Naive B cell (primary cell): ENCODE measurements around the gene MARCHF6. TPM values are rescaled to one million over a fixed set of nuclear protein-coding genes. Genes with fewer than 3 reads are reported as not detected.

Source experiments
- ATAC-seq, 2 donors: fragments of 150-1000 bp; cut with Tn5 transposase; 2 replicates each; pipeline ENCODE4 v1.10.0; 2021; ENCODE audit warnings: low read depth in 2 of 2, mild to moderate bottlenecking in 2 of 2, moderate library complexity in 2 of 2
- DNase-seq: peaks from one replicate; pipeline ENCODE4 v3.0.0; 2022
- H3K27ac Mint-ChIP-seq, 6 donors: one replicate each; pipeline ENCODE4 v1.8.0; 2020 to 2022; ENCODE audit warnings: mild to moderate bottlenecking in 6 of 6, mixed read lengths in 6 of 6, moderate library complexity in 5 of 6, inconsistent platforms in 2 of 6
- H3K27me3 Mint-ChIP-seq, 3 donors: one replicate each; pipeline ENCODE4 v1.8.0; 2021 to 2022; ENCODE audit warnings: mixed read lengths in 3 of 3, mild to moderate bottlenecking in 1 of 3
- H3K36me3 Mint-ChIP-seq, 2 donors: one replicate each; pipeline ENCODE4 v1.8.0; 2020 to 2022; ENCODE audit warnings: mixed read lengths in 2 of 2, inconsistent platforms in 1 of 2, mild to moderate bottlenecking in 1 of 2
- H3K4me1 Mint-ChIP-seq, 3 donors: one replicate each; pipeline ENCODE4 v1.8.0; 2020 to 2022; ENCODE audit warnings: mixed read lengths in 3 of 3, inconsistent platforms in 1 of 3, mild to moderate bottlenecking in 1 of 3, moderate library complexity in 1 of 3
- H3K4me3 Mint-ChIP-seq, 8 donors: one replicate each; pipeline ENCODE4 v1.8.0; 2020 to 2022; ENCODE audit warnings: mild to moderate bottlenecking in 8 of 8, mixed read lengths in 8 of 8, moderate library complexity in 8 of 8, inconsistent platforms in 2 of 8
- H3K9me3 Mint-ChIP-seq, 7 donors: one replicate each; pipeline ENCODE4 v1.8.0; 2020 to 2022; ENCODE audit warnings: mixed read lengths in 7 of 7, mild to moderate bottlenecking in 5 of 7, inconsistent platforms in 2 of 7, moderate library complexity in 1 of 7
- polyA plus RNA-seq, 6 donors: library from polyadenylated mRNA; unstranded; fragments of 300-500 nt; fragmentation: Illumina TruSeq; gene quantifications; one replicate each; pipeline ENCODE4 v1.2.3, GENCODE V29; 2021; ENCODE audit warnings: low read depth in 6 of 6

Gene MARCHF6
- polyA plus RNA-seq, 6 donors from 2014 or later = 22.8 to 72.8 (median 48.4) TPM

DNA sequence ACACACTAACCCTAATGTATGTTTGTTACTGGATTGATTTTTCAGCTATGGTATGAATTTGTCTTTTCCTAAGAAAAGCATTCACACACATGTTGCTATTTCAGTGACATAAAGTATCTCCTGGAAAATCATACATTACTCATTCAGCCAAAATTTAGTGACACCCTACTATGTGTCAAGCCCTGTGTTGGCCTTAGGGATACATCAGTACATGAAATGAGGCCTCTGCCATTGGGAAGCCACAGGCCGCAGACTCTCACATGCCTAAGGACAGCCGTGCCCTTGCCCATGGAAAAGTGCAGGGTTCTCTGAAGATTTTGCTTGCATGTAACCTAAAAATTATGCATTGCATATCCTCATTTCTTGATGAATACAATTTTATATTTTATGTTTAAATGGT, 5.2 kb upstream of the MARCHF6 start:
- H3K4me1 Mint-ChIP-seq = peaks cover 5 to 14% (median 14%) of the 10 kb centered on the region in 3 donors
- no peak overlapping the region for H3K27ac Mint-ChIP-seq
- H3K36me3 Mint-ChIP-seq = no peaks in the 10 kb centered on the region
- DNase-seq (no peak), ATAC-seq (no peak)
- no peaks in the 10 kb centered on the region for H3K27me3 Mint-ChIP-seq
- no peaks in the 10 kb centered on the region for H3K9me3 Mint-ChIP-seq
- no peak overlapping the region for H3K4me3 Mint-ChIP-seq

DNA sequence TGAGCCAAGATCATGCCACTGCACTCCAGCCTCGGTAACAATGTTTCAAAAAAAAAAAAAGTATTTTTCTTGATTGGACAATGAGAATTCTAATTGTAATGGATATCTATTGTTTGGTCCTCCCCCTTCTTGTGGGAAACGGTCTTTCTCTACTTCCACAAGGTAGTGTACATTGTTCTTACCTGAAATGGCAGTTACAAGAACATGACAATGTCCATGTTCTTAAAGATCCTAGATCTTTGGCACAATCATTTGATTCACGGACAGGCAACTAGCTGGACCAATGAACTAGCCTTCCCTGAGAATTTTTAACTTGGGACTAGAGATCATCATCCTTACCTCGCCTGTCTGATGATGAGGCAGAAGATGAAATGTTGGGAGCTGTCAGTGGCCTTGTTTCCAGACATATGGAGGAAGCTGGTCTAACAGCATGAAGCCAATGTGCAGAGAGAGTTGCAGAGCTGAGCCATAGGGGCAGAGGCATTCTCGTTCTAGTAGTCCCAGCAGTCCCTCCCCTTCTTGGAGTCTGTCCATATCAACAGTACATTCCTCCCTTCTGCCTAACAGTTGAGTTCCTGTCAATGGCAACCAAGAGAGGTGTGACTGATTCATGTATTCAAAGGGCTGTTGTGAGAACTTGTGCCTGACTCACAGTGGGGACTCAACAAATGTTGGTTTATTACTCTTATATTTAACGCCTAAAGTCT, 2.1 kb upstream of the MARCHF6 start:
- Mint-ChIP-seq H3K4me1 (peaks cover 15 to 31% (median 29%) of the 10 kb centered on the region in 3 donors), H3K36me3 (no peaks in the 10 kb centered on the region), H3K9me3 (no peaks in the 10 kb centered on the region), H3K27me3 (no peaks in the 10 kb centered on the region), H3K27ac (peak overlapping the region in 2 of 6 donors; percentile 22 to 49), H3K4me3 (peak overlapping the region in 3 of 8 donors; percentile 21 to 93 (median 33))
- no peak for ATAC-seq
- no peak for DNase-seq

DNA sequence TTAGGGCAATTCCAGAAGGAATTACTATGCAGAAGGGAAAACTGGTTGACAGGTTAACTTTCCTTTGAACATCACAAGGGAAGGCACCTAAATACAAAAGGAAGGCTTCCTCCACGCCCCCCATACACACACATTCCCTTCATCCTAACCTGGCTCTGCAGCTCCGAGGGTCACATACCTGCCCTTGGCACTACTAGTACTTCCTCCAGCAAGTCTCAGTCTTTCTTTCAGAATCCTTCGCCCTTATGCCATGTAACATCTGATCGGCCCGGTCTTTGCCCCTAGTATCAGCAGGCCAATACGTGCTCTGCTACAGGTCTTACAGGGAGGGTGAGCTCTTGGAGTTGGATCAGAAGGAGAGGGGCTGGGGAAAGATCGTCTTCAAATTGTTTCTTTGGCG, 1.6 kb upstream of the MARCHF6 start:
- no peaks in the 10 kb centered on the region for H3K9me3 Mint-ChIP-seq
- no peak for ATAC-seq

DNA sequence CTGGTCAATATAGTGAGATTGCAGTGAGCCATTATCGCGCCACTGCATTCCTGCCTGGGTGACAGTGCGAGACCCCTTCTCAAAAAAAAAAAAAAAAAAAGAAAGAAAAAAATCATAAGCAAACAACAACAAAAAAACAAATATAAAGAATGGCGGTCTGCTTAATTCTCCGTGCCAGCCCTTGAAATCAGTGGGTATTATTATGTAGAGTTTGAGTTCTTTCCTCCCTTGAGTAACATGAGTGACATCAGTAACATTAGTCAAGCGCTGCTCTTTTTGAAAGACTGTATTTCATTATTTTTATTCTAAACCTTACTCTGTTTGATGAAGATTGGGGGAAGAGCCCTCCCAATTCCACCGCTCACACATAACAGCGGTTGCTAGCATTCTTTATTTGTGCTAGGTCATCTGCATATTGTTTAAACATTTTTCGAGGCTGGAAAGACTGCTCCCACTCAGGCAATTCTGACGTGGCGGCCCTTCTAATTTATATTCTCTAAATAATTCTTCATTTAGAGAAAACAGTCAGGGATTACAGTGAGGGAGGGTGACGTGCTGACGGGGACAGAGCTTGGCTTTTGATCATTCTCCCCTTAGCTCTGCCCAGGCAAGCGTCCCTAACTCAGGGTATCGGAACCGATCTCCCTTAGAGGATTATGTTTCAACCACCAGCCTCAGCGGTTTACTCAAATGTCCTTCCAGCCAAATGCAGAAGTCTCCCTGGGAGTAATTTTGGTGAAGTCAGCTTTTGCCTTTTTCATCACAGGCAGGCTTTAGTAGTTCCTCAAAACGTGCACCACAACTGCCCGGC, 860 bp upstream of the MARCHF6 start:
- no peaks in the 10 kb centered on the region for H3K9me3 Mint-ChIP-seq
- peak overlapping the region; percentile 79 to 100 (median 93) for H3K4me3 Mint-ChIP-seq
- peak; percentile 76 for DNase-seq
- peak overlapping the region; percentile 95 to 98 (median 97) for H3K27ac Mint-ChIP-seq
- H3K36me3 Mint-ChIP-seq = no peaks in the 10 kb centered on the region
- no peaks in the 10 kb centered on the region for H3K27me3 Mint-ChIP-seq
- peaks cover 22 to 41% (median 35%) of the 10 kb centered on the region in 3 donors for H3K4me1 Mint-ChIP-seq
- ATAC-seq = peak; percentile 48 to 54

More for the DNA sequence above, 1.6 kb upstream of the MARCHF6 start:
- H3K36me3 Mint-ChIP-seq = no peaks in the 10 kb centered on the region
- H3K27me3 Mint-ChIP-seq = no peaks in the 10 kb centered on the region
- peak overlapping the region in 6 of 8 donors; percentile 64 to 100 (median 92) for H3K4me3 Mint-ChIP-seq
- no peak for DNase-seq
- peak overlapping the region in 5 of 6 donors; percentile 49 to 98 (median 91) for H3K27ac Mint-ChIP-seq
- peaks cover 19 to 34% (median 31%) of the 10 kb centered on the region in 3 donors for H3K4me1 Mint-ChIP-seq

DNA sequence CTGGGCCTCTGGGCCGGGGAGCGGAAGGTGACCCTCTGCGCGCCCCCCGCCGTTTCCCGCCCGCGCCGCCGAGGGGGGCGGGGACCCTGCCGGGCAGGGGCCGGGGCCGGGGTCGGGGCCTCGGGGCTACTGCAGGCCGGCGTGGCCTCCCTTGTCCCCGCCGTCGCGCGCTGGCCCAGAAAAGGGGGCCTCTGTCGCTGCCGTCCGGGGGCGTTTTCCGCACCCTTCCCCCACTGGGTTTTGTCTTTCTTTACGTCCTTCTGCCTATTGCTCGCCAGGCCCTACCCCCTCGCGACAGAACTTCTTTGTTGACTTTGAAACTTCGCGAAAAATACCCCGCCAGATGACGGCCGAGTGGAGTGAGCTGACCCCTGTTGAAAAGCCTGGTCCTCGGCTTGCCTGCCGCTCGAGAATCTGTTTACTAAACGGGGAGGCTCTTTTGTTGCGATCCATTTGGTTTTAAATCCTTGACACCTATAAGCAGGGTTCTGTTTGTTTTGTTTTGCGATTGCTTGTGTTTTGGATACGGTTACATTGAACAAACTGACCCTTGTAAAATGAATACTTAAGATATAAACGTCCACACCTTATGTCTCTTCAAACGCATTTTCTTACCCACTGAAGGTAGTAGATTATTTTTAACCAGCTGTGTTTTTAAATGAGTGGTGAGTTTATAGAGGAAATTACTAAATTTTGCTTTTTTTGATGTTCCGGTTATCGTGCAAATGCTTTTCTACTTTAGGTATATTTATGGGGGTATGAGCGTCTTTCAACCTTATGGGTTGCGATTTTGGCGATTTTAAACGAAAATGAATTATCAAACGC, 765 bp downstream of the MARCHF6 start:
- DNase-seq (peak; percentile 55), ATAC-seq (peak; percentile 5 to 6)
- peaks cover 32 to 49% (median 42%) of the 10 kb centered on the region in 3 donors for H3K4me1 Mint-ChIP-seq
- H3K27me3 Mint-ChIP-seq = no peaks in the 10 kb centered on the region
- no peaks in the 10 kb centered on the region for H3K36me3 Mint-ChIP-seq
- H3K4me3 Mint-ChIP-seq = peak overlapping the region; percentile 93 to 100 (median 99)
- H3K27ac Mint-ChIP-seq = peak overlapping the region; percentile 97 to 100 (median 99)
- H3K9me3 Mint-ChIP-seq = no peaks in the 10 kb centered on the region

DNA sequence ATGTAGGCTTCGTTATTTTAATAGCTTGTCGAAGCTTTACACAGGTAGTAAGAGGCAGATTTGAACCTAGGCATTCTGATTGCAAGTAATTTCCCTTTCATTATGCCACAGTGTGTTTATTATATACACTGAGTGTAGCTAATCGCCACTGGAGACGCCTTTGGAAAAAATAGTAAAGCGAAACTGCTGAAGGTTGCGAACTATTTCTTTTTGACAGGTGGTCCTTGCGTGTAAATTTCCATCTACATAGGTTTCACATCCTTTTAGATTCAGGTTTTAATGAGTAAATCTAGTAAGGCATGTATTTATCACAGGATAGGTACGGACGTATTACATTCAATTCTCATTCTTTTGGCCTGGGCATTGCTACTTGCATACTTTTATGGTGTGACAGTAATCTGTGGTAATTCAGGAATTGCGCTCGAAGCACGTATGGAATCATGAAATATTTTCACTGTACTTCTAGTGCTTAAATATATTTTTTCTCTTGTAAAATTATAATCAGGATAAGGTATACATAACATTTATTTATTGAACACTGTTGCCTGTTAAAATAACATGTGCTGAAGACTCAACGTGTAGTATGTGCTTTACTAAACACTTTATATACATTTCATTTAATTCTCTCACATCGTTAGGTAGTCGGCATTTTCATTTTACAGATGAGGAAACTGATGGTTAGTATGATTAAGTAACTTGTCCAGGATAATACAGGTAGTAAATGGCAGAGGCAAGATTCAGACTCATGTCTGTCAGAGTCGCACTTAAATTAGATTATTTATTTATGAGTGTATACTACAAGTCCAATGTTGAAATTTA, 1.8 kb downstream of the MARCHF6 start:
- Mint-ChIP-seq H3K27me3 (no peaks in the 10 kb centered on the region), H3K4me1 (peaks cover 37 to 57% (median 50%) of the 10 kb centered on the region in 3 donors), H3K4me3 (peak overlapping the region; percentile 93 to 100 (median 99)), H3K9me3 (no peaks in the 10 kb centered on the region), H3K27ac (peak overlapping the region; percentile 97 to 100 (median 99)), H3K36me3 (no peaks in the 10 kb centered on the region)
- peak; percentile 9 to 21 for ATAC-seq
- peak; percentile 69 for DNase-seq

DNA sequence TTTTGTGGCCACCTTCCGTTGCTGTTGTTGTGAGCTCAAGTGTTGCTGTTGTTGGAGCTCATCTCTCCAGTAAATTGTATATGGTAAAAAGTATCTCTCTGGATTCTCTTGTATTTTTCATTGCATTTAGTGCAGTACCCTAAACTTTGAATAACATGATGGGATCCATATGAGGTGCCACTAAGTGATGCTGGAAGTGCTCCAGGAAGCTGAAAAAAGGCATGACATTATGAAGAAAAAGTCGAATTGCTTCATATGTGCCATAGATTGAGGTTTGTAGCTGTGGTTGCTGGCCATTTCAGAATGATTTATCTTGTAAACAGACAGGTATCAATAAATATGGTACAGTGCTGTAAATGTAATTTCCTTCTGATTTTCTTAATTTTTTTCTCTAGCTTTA, 5.5 kb downstream of the MARCHF6 start:
- peak overlapping the region in 1 of 8 donors; percentile 56 for H3K4me3 Mint-ChIP-seq
- H3K36me3 Mint-ChIP-seq = no peaks in the 10 kb centered on the region
- DNase-seq (no peak), ATAC-seq (no peak)
- no peaks in the 10 kb centered on the region for H3K27me3 Mint-ChIP-seq
- H3K9me3 Mint-ChIP-seq = no peaks in the 10 kb centered on the region
- H3K27ac Mint-ChIP-seq = no peak overlapping the region
- H3K4me1 Mint-ChIP-seq = peaks cover 59 to 79% (median 70%) of the 10 kb centered on the region in 3 donors

DNA sequence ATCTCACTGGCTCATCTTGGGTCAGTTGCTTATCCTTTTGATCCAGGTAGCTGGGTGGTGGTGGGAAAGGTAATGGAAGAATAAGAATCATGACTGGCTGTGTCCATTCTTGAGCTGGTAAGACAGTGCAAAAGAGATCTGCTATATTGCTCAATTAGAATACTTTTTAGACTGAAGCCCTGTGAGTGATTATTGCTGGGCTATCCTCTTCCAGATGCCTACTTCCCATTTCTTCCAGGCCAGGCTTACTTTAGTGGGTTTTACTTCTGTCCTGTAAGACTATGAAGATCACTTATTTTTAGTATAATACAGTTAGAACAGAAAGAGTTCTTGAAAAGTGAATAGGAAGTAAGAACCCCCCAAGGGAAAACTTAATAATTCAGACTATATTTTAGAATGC, 7.2 kb downstream of the MARCHF6 start:
- no peaks in the 10 kb centered on the region for H3K27me3 Mint-ChIP-seq
- DNase-seq (no peak), ATAC-seq (no peak)
- peak overlapping the region in 4 of 8 donors; percentile 2 to 32 (median 21) for H3K4me3 Mint-ChIP-seq
- no peaks in the 10 kb centered on the region for H3K9me3 Mint-ChIP-seq
- H3K36me3 Mint-ChIP-seq = no peaks in the 10 kb centered on the region
- H3K4me1 Mint-ChIP-seq = peaks cover 55 to 84% (median 68%) of the 10 kb centered on the region in 3 donors
- peak overlapping the region in 4 of 6 donors; percentile 5 to 57 (median 10) for H3K27ac Mint-ChIP-seq

DNA sequence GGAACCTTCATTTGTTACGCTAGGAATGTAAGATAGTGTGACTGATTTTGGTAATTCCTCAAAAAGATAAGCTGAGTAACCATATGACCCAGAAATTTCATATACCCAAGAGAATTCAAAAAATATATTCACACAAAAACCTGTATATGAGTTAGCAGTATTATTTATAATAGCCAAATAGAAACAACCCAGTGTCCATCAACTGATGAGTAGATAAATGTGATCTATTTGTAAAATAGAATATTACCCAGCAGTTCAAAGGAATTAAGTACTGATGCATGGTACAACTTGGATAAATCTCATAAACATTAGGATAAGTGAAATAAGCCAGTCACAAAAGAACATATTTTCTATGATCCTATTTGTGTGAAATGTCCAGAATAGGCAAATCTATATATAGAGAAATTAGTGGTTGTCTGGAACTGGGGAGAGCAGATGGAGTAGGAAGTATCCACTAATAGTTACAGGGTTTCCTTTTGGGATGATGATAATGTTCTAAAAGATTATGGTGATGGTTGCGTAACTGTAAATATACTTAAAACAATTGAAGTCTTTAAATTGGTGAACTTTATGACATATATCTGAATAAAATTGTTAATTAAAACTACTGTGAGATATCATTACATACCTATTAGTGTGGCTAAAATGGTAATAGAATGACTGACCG, 10.2 kb downstream of the MARCHF6 start:
- Mint-ChIP-seq H3K4me1 (peaks cover 56 to 87% (median 79%) of the 10 kb centered on the region in 3 donors), H3K4me3 (no peak overlapping the region), H3K36me3 (peaks cover 0 to 6% of the 10 kb centered on the region in 2 donors), H3K9me3 (no peaks in the 10 kb centered on the region), H3K27ac (peak overlapping the region in 4 of 6 donors; percentile 10 to 81 (median 26)), H3K27me3 (no peaks in the 10 kb centered on the region)
- ATAC-seq = no peak
- no peak for DNase-seq

DNA sequence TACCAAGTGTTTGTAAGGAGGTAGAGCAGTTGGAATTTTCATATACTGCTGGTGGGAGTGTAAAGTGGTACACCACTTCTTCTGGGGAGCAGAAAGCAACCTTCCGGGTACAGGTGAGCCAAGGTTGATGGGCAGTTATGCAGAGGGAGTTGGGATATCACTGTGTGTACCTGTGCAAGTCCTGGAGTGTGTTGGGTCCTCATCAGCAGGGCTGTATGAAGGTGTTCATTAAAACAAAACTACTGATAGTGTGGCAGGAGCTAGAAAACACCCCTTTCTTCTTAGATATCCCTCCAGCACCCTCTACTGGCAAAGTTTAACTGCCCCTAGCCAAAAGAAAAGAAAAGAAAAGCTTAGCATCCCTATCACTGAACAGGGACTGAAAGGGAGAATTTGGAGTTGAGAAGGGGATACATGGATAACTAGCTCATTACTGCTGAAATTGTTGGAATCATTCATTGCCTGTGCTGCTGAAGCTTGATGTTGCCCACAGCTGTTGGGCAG, 10.7 kb downstream of the MARCHF6 start:
- Mint-ChIP-seq H3K27ac (peak overlapping the region in 4 of 6 donors; percentile 10 to 81 (median 26)), H3K9me3 (no peaks in the 10 kb centered on the region), H3K4me3 (peak overlapping the region in 2 of 8 donors; percentile 45 to 66), H3K4me1 (peaks cover 57 to 91% (median 85%) of the 10 kb centered on the region in 3 donors), H3K27me3 (no peaks in the 10 kb centered on the region), H3K36me3 (peaks cover 0 to 6% of the 10 kb centered on the region in 2 donors)
- ATAC-seq (peak; percentile 60 to 68), DNase-seq (no peak)

DNA sequence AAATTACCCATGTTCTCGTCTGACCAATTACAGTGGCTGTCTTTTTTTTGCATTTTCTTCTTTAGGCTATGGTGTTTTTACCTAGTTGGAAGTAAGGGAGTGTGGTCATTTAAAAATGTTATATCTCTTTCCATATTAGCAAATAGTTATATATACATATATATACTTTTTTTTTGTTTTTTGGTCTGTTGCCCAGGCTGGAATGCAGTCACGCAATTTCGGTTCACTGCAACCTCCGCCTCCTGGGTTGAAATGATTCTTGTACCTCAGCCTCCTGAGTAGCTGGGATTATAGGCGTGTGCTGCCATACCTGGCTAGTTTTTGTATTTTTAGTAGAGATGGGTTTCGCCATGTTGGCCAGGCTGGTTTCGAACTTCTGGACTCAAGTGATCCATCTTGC, 12.3 kb downstream of the MARCHF6 start:
- Mint-ChIP-seq H3K4me1 (peaks cover 57 to 87% (median 83%) of the 10 kb centered on the region in 3 donors), H3K27me3 (no peaks in the 10 kb centered on the region), H3K36me3 (peaks cover 0 to 6% of the 10 kb centered on the region in 2 donors), H3K27ac (no peak overlapping the region), H3K4me3 (no peak overlapping the region), H3K9me3 (no peaks in the 10 kb centered on the region)
- DNase-seq (no peak), ATAC-seq (no peak)
